ENCODE data around the gene HAS3. TPM values are rescaled to one million over a fixed set of nuclear protein-coding genes. Genes with fewer than 3 reads are reported as not detected.

HAS3 gene
- polyA plus RNA-seq, 1 experiment: 0.62 TPM

DNA sequence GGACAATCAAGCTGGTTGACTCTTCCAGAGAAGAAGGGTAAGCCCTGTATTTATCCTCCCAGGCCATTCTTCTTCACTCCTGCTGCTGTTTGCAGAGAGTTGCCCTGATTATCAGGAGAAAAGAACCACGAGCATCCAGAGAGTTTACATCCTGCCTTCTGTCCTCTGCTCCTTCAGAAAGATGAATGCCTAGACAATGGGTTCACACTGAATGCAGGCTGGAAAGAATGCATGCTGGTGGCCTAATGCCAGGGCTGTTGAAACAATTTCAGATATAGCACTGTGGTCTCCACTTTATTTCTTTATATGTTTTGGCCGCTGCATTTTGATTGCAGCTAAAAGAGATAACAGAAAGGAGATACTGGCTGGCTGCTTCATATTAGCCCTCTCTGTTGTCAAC is 21.2 kb upstream of the HAS3 start:
- POLR2A ChIA-PET: no interaction called here
- TF ChIP-seq, protein P1, sequence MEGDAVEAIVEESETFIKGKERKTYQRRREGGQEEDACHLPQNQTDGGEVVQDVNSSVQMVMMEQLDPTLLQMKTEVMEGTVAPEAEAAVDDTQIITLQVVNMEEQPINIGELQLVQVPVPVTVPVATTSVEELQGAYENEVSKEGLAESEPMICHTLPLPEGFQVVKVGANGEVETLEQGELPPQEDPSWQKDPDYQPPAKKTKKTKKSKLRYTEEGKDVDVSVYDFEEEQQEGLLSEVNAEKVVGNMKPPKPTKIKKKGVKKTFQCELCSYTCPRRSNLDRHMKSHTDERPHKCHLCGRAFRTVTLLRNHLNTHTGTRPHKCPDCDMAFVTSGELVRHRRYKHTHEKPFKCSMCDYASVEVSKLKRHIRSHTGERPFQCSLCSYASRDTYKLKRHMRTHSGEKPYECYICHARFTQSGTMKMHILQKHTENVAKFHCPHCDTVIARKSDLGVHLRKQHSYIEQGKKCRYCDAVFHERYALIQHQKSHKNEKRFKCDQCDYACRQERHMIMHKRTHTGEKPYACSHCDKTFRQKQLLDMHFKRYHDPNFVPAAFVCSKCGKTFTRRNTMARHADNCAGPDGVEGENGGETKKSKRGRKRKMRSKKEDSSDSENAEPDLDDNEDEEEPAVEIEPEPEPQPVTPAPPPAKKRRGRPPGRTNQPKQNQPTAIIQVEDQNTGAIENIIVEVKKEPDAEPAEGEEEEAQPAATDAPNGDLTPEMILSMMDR (IDR thresholded peaks at IDR 0.05; ENCODE audit: low read depth, low read length): no peak
- Histone ChIP-seq H3K27me3 (ENCODE audit: control insufficient read depth, insufficient read depth, low read length) (no peaks in the 10 kb centered on the region), H3K9me3 (ENCODE audit: control insufficient read depth, insufficient read depth, low read length) (no peaks in the 10 kb centered on the region), H3K27ac (ENCODE audit: low read depth, low read length) (no peak overlapping the region), H3K4me3 (ENCODE audit: low read depth, low read length) (no peak overlapping the region)
- no peak for DNase-seq (ENCODE audit: low read depth, low spot score)
- CTCF ChIA-PET: interaction anchor here (1.0 kb wide), 2 partner anchors 27 to 40 kb away, joined by 3 read pairs; no protein-coding TSS in a partner anchor

DNA sequence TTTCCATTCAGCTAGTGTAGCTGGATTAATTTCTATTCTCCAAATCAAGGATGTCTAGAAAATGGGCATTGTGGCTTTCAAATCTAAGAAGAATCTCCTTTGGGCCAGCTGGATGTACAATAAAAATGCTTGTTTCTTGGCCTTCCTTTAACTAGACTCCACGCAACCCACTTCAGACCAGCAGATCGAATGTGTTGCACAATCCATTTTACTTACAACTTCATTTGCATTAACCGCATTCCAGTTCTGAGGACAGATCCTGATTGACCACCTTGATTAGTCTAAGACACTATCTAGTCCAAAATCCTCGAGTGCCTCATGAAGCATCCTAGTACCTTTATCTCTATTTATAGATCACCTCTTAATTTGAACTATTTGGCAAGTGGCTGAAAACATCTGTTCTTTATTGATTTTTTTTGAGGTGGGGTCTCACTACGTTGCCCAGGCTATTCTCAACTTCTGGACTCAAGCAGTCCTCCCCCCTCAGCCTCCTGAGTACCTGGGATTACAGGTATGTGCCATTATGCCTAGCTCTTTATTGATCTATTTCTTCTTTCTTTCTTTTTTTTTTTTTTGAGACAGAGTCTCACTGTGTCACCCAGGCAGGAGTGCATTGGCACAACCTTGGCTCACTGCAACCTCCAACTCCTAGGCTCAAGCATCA is 20.3 kb upstream of the HAS3 start:
- Histone ChIP-seq H3K27ac (ENCODE audit: low read depth, low read length) (no peak overlapping the region), H3K9me3 (ENCODE audit: control insufficient read depth, insufficient read depth, low read length) (no peaks in the 10 kb centered on the region), H3K4me3 (ENCODE audit: low read depth, low read length) (no peak overlapping the region), H3K27me3 (ENCODE audit: control insufficient read depth, insufficient read depth, low read length) (no peaks in the 10 kb centered on the region)
- ChIA-PET POLR2A (no interaction called here), CTCF (interaction anchor here (1.0 kb wide), 2 partner anchors 26 to 39 kb away, joined by 3 read pairs; no protein-coding TSS in a partner anchor)
- DNase-seq (ENCODE audit: low read depth, low spot score): no peak
- TF ChIP-seq, protein P1 (IDR thresholded peaks at IDR 0.05; ENCODE audit: low read depth, low read length): no peak

DNA sequence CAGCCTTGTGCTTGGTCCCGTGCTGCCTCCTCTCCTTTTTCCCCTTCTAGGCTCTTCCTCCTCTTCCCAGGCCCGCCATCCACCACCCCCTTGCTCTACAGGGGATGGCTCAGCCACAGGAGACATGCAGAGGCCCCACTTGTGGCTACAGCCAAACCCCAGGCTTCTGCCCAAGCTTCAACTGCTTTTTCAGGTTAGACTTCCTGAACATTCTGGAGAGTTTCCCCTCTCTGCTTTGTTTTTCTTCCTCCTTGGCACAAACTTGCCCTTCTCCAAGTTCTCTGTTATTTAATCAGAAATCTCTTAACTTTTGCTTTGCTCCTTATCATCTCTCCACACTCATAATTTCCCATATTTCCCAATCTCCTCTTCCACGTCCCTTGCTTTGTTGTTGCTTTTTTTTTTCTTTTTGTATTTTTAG is 18.3 kb upstream of the HAS3 start:
- no peaks in the 10 kb centered on the region for H3K9me3 ChIP-seq (ENCODE audit: control insufficient read depth, insufficient read depth, low read length)
- POLR2A ChIA-PET: no interaction called here
- H3K27me3 ChIP-seq (ENCODE audit: control insufficient read depth, insufficient read depth, low read length): no peaks in the 10 kb centered on the region
- DNase-seq (ENCODE audit: low read depth, low spot score): no peak
- TF ChIP-seq, protein P1 (IDR thresholded peaks at IDR 0.05; ENCODE audit: low read depth, low read length): no peak
- H3K27ac ChIP-seq (ENCODE audit: low read depth, low read length): no peak overlapping the region
- H3K4me3 ChIP-seq (ENCODE audit: low read depth, low read length): no peak overlapping the region
- CTCF ChIA-PET: no interaction called here

DNA sequence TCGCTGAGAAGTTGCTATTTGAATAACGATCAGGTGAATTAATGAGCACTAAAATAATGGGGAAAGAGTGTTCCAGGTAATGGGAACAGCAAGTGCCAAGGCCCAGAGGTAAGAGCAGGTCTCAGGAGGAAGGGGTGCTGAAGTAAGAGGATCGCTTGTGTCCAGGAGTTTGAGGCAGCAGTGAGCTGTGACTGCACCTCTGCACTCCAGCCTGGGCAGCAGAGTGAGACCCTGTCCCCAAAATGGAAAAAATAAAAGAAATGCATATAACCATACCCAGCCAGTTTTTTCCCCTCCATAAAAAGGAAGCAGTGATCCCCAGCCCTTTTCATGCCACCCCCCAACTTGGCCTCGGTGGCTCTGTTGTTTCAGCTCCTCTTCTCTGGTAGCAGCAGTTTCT is 16.8 kb upstream of the HAS3 start:
- CTCF ChIA-PET: interaction anchor here (1.2 to 1.3 kb wide), 2 partner anchors 35 to 127 kb away, joined by 3 read pairs; no protein-coding TSS in a partner anchor
- POLR2A ChIA-PET: interaction anchor here (0.6 kb wide), 1 partner anchor 499 kb away, joined by 6 read pairs; no protein-coding TSS in a partner anchor
- H3K9me3 ChIP-seq (ENCODE audit: control insufficient read depth, insufficient read depth, low read length): no peaks in the 10 kb centered on the region
- no peak for DNase-seq (ENCODE audit: low read depth, low spot score)
- H3K27me3 ChIP-seq (ENCODE audit: control insufficient read depth, insufficient read depth, low read length): no peaks in the 10 kb centered on the region
- H3K27ac ChIP-seq (ENCODE audit: low read depth, low read length): no peak overlapping the region
- TF ChIP-seq, protein P1 (IDR thresholded peaks at IDR 0.05; ENCODE audit: low read depth, low read length): no peak
- no peak overlapping the region for H3K4me3 ChIP-seq (ENCODE audit: low read depth, low read length)

DNA sequence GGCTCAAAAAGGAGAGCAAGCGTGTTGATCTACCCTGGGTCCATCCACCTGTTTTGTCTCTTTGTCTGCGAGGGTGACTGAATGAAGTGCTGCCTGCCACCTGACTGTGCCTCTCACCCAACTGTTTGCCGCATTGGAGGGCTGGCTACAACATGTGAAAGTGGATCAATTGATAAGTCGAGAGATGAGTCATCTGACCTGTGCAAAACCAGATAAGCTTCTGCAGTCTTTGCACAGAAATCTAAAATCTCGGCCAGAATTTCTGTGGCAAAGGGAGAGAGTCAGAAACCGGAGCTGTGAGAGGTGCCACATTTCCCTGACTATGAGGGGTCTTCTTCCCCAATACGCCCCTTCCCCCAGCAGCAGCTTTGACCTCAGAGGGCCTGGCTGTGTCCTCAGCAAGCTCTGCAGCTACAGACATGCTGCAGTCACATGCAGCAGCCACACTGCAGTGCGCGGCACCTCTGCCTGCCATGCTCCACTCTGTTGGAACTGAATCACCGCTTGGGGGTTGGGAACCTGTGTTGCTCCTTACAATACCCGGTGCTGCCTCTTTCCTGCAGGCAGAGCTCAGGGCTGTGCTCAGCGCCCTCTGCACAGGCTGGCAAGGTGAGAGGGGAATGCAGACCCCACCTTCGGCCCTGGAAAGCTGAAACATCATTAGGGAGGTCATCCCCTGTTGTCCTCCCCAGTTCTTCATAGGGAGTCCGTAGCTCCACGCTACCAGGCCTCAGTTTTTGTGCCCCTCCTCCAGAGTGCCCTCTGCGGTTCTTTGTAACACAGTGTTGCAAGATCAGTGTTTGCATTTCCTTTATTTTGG is 16.2 kb upstream of the HAS3 start:
- Histone ChIP-seq H3K27ac (ENCODE audit: low read depth, low read length) (no peak overlapping the region), H3K27me3 (ENCODE audit: control insufficient read depth, insufficient read depth, low read length) (no peaks in the 10 kb centered on the region), H3K9me3 (ENCODE audit: control insufficient read depth, insufficient read depth, low read length) (no peaks in the 10 kb centered on the region), H3K4me3 (ENCODE audit: low read depth, low read length) (no peak overlapping the region)
- ChIA-PET POLR2A (interaction anchor here (0.6 kb wide), 1 partner anchor 498 kb away, joined by 6 read pairs; no protein-coding TSS in a partner anchor), CTCF (interaction anchor here (1.2 to 1.3 kb wide), 2 partner anchors 35 to 127 kb away, joined by 3 read pairs; no protein-coding TSS in a partner anchor)
- TF ChIP-seq, protein P1 (IDR thresholded peaks at IDR 0.05; ENCODE audit: low read depth, low read length): no peak
- DNase-seq (ENCODE audit: low read depth, low spot score): no peak

All from AG04450 (cell line).